H9 (cell line): Measurements from ENCODE around the gene CHN2. TPM values are rescaled to one million over a fixed set of nuclear protein-coding genes. Genes with fewer than 3 reads are reported as not detected.

ENCODE experiments used
- DNase-seq: peaks from one replicate; pipeline ENCODE4 v3.0.0-alpha.2; 2017
- H2AFZ ChIP-seq: one replicate; pipeline ENCODE4 v1.6.1; 2013; ENCODE audit warnings: mild to moderate bottlenecking, low read length, control low read depth, moderate library complexity
- H2AK5ac ChIP-seq: 2 replicates; pipeline ENCODE4 v1.6.1; 2013; ENCODE audit warnings: low read length, control low read depth, mixed read lengths; ENCODE audit not compliant: insufficient read length
- H2BK120ac ChIP-seq: one replicate; pipeline ENCODE4 v1.6.1; 2013; ENCODE audit warnings: low read depth, mild to moderate bottlenecking, low read length, control low read depth, inconsistent platforms; ENCODE audit not compliant: poor library complexity, severe bottlenecking
- H2BK12ac ChIP-seq: 2 replicates; pipeline ENCODE4 v1.6.1; 2013; ENCODE audit warnings: low read length, control low read depth, mixed read lengths, low read depth; ENCODE audit not compliant: insufficient read length
- H2BK15ac ChIP-seq: 2 replicates; pipeline ENCODE4 v1.6.1; 2013; ENCODE audit warnings: low read depth, low read length, control low read depth
- H2BK20ac ChIP-seq: one replicate; pipeline ENCODE4 v1.6.1; 2013; ENCODE audit warnings: low read depth, mild to moderate bottlenecking, low read length, control low read depth, inconsistent platforms; ENCODE audit not compliant: poor library complexity, severe bottlenecking
- H2BK5ac ChIP-seq: 2 replicates; pipeline ENCODE4 v1.6.1; 2013; ENCODE audit warnings: low read length, control low read depth, mixed read lengths; ENCODE audit not compliant: insufficient read length
- H3K14ac ChIP-seq: 2 replicates; pipeline ENCODE4 v1.6.1; 2013; ENCODE audit warnings: low read length, control low read depth; ENCODE audit not compliant: insufficient read depth
- H3K18ac ChIP-seq: 2 replicates; pipeline ENCODE4 v1.6.1; 2013; ENCODE audit warnings: low read depth, mild to moderate bottlenecking, mixed read lengths, low read length, control low read depth; ENCODE audit not compliant: insufficient read length
- H3K23ac ChIP-seq: 2 replicates; pipeline ENCODE4 v1.6.1; 2013; ENCODE audit warnings: low read length, control low read depth, mixed read lengths, low read depth; ENCODE audit not compliant: insufficient read length
- H3K23me2 ChIP-seq: 2 replicates; pipeline ENCODE4 v1.6.1; 2013; ENCODE audit warnings: low read depth, mild to moderate bottlenecking, mixed read lengths, low read length, control low read depth; ENCODE audit not compliant: insufficient read length, poor library complexity, severe bottlenecking
- H3K27ac ChIP-seq: 2 replicates; pipeline ENCODE4 v1.5.1; 2013; ENCODE audit warnings: low read length, control low read depth, mixed read lengths, low read depth; ENCODE audit not compliant: insufficient read length
- H3K27me3 ChIP-seq: 2 replicates; pipeline ENCODE4 v1.6.1; 2013; ENCODE audit warnings: low read length, control low read depth, inconsistent platforms; ENCODE audit not compliant: insufficient read depth
- H3K4ac ChIP-seq: 2 replicates; pipeline ENCODE4 v1.6.1; 2013; ENCODE audit warnings: low read depth, mild to moderate bottlenecking, control low read depth, inconsistent platforms, low read length, moderate library complexity
- H3K4me1 ChIP-seq: 2 replicates; pipeline ENCODE4 v1.6.1; 2013; ENCODE audit warnings: low read length, control low read depth, inconsistent platforms; ENCODE audit not compliant: insufficient read depth
- H3K4me2 ChIP-seq: 2 replicates; pipeline ENCODE4 v1.6.1; 2013; ENCODE audit warnings: low read length, control low read depth, mixed read lengths; ENCODE audit not compliant: insufficient read length, insufficient read depth
- H3K56ac ChIP-seq: 2 replicates; pipeline ENCODE4 v1.6.1; 2013; ENCODE audit warnings: low read depth, mild to moderate bottlenecking, mixed read lengths, low read length, control low read depth; ENCODE audit not compliant: insufficient read length
- H3K79me1 ChIP-seq: 2 replicates; pipeline ENCODE4 v1.6.1; 2013; ENCODE audit warnings: low read depth, mild to moderate bottlenecking, moderate library complexity, low read length, control low read depth, inconsistent platforms; ENCODE audit not compliant: insufficient read depth, poor library complexity, severe bottlenecking
- H3K79me2 ChIP-seq: 2 replicates; pipeline ENCODE4 v1.6.1; 2013; ENCODE audit warnings: low read length, control low read depth, inconsistent platforms; ENCODE audit not compliant: insufficient read depth
- H3K9ac ChIP-seq: 2 replicates; pipeline ENCODE4 v1.6.1; 2013; ENCODE audit warnings: low read length, control low read depth, mixed read lengths; ENCODE audit not compliant: insufficient read length; ENCODE audit errors: extremely low read depth
- H3K9me3 ChIP-seq: one replicate; pipeline ENCODE4 v1.6.1; 2013; ENCODE audit warnings: low read depth, low read length, inconsistent platforms; ENCODE audit not compliant: control insufficient read depth
- H3T11ph ChIP-seq: one replicate; pipeline ENCODE4 v1.6.1; 2013; ENCODE audit warnings: mild to moderate bottlenecking, low read length, control low read depth, inconsistent platforms
- H4K20me1 ChIP-seq: one replicate; pipeline ENCODE4 v1.6.1; 2013; ENCODE audit not compliant: control insufficient read depth, insufficient read length, insufficient read depth
- H4K5ac ChIP-seq: 2 replicates; pipeline ENCODE4 v1.6.1; 2013; ENCODE audit warnings: low read depth, mild to moderate bottlenecking, mixed read lengths, low read length, control low read depth; ENCODE audit not compliant: insufficient read length
- H4K8ac ChIP-seq: replicated peaks from 2 replicates; pipeline ENCODE4 v1.6.1; 2013; ENCODE audit warnings: low read length, control low read depth, mixed read lengths, low read depth; ENCODE audit not compliant: insufficient read length
- H4K91ac ChIP-seq: 2 replicates; pipeline ENCODE4 v1.6.1; 2013; ENCODE audit warnings: low read depth, mild to moderate bottlenecking, moderate library complexity, mixed read lengths, low read length, control low read depth; ENCODE audit not compliant: insufficient read length
- H3K27ac Mint-ChIP-seq, 3 experiments: 2 replicates in 2 of 3; 3 replicates in 1 of 3; pipeline ENCODE4 v1.8.0; 2020 to 2021; ENCODE audit warnings: mixed read lengths in 3 of 3, mild to moderate bottlenecking in 1 of 3, moderate library complexity in 1 of 3
- H3K27me3 Mint-ChIP-seq: 2 replicates; pipeline ENCODE4 v1.8.0; 2021; ENCODE audit warnings: low read depth, mild to moderate bottlenecking, moderate library complexity, mixed read lengths
- H3K36me3 Mint-ChIP-seq, 3 experiments: 2 replicates in 2 of 3; 3 replicates in 1 of 3; pipeline ENCODE4 v1.8.0; 2020 to 2021; ENCODE audit warnings: low read depth in 3 of 3, mixed read lengths in 3 of 3; ENCODE audit not compliant: insufficient read depth in 1 of 3
- H3K4me1 Mint-ChIP-seq, 2 experiments: 2 replicates each; pipeline ENCODE4 v1.8.0; 2020; ENCODE audit warnings: mixed read lengths in 2 of 2
- H3K4me3 Mint-ChIP-seq, 2 experiments: 2 replicates in 1 of 2; 3 replicates in 1 of 2; pipeline ENCODE4 v1.8.0; 2020 to 2021; ENCODE audit warnings: mild to moderate bottlenecking in 2 of 2, mixed read lengths in 2 of 2, moderate library complexity in 1 of 2
- H3K9me3 Mint-ChIP-seq, 2 experiments: 2 replicates in 1 of 2; 3 replicates in 1 of 2; pipeline ENCODE4 v1.8.0; 2020; ENCODE audit warnings: mild to moderate bottlenecking in 2 of 2, mixed read lengths in 2 of 2, moderate library complexity in 1 of 2
- CTCF ChIP-seq: fragments of 200-600 bp; sonication (generic); conservative IDR thresholded peaks from 3 replicates; pipeline ENCODE4 v1.8.0; 2021; ENCODE audit warnings: antibody characterized with exemption, mild to moderate bottlenecking
- WGBS: extraction: QIAGEN DNeasy Blood & Tissue Kit; methylation state at CpG from one replicate; pipeline ENCODE4 v1.1.7; 2013; ENCODE audit warnings: missing lambda C conversion rate, low lambda C conversion rate, mixed read lengths; ENCODE audit not compliant: insufficient read length; ENCODE audit errors: extremely low coverage; 5-methylcytosine and 5-hydroxymethylcytosine counted together
- total RNA-seq: library from RNA; stranded (reverse); gene quantifications from 2 replicates; pipeline ENCODE4 v1.2.1, GENCODE V29; 2021

The CHN2 gene
- total RNA-seq, 1 experiment from 2014 or later, result 3.3 TPM

GRCh38 chr7:29147821-29148220 is 46.8 kb upstream of the CHN2 start:
- Histone ChIP-seq H2BK15ac (no peak overlapping the region), H2AK5ac (no peak overlapping the region), H3K4ac (no peak overlapping the region), H2BK12ac (no peak overlapping the region), H3K79me2 (no peaks in the 10 kb centered on the region; the same call in 1 of the 2 replicates), H4K20me1 (no peaks in the 10 kb centered on the region), H2BK5ac (no peak overlapping the region), H3K4me2 (no peak overlapping the region), H2BK20ac (no peak overlapping the region), H2BK120ac (no peak overlapping the region), H3K27me3 (no peaks in the 10 kb centered on the region; the same call in 1 of the 2 replicates), H2AFZ (no peak overlapping the region), H3K56ac (no peak overlapping the region), H3K79me1 (no peaks in the 10 kb centered on the region), H3K18ac (no peak overlapping the region), H3K27ac (no peak overlapping the region), H3K9me3 (no peaks in the 10 kb centered on the region), H4K5ac (no peak overlapping the region), H3K9ac (no peak overlapping the region), H4K8ac (no peak overlapping the region), H3K14ac (no peak overlapping the region), H3K23me2 (peaks cover 11% of the 10 kb centered on the region), H4K91ac (no peak overlapping the region), H3K23ac (no peak overlapping the region), H3K4me1 (no peaks in the 10 kb centered on the region), H3T11ph (no peak overlapping the region)
- Mint-ChIP-seq H3K27me3 (peaks cover 32% of the 10 kb centered on the region), H3K4me1 (peaks cover 19 to 21% of the 10 kb centered on the region in 2 experiments), H3K4me3 (no peak overlapping the region), H3K27ac (no peak overlapping the region; a peak in 1 of 7 replicates), H3K9me3 (no peaks in the 10 kb centered on the region), H3K36me3 (no peaks in the 10 kb centered on the region)
- no CpG with 5 or more reads among the region's 4 CpGs for WGBS
- DNase-seq, result no peak
- TF ChIP-seq CTCF, result no peak
